ENCODE measurements around the gene CSTF2T. TPM values are rescaled to one million over a fixed set of nuclear protein-coding genes. Genes with fewer than 3 reads are reported as not detected.

Gene CSTF2T
- total RNA-seq, 4 donors from 2014 or later: 11.8 to 15.5 (median 13.9) TPM

DNA sequence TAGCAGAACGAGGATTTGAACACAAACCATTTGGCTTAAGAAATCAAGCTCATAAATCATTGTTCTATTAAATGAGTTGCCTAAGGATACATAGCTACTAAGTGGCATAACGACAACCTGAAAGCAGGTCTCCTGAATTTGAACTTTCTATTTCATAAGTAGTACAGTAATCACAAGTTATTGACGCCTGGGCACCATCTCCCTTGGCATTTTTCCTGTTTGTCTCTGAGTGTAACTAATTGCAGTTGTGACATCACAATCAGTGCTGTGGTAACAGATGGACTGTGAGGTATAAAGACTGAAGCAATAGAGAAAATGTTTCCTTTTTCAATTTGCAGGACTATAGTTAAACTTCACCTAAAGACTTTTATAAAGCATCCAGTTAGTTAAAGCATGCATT lies 6.4 kb upstream of the CSTF2T start:
- intact Hi-C loops (cut with DNase I; ENCODE audit: low total_unique reads): no loop called here
- no peak for DNase-seq (ENCODE audit: low spot score in 2 of 2)
- TF ChIP-seq POLR2A (IDR thresholded peaks at IDR 0.05): no peak
- TF ChIP-seq, protein P1, sequence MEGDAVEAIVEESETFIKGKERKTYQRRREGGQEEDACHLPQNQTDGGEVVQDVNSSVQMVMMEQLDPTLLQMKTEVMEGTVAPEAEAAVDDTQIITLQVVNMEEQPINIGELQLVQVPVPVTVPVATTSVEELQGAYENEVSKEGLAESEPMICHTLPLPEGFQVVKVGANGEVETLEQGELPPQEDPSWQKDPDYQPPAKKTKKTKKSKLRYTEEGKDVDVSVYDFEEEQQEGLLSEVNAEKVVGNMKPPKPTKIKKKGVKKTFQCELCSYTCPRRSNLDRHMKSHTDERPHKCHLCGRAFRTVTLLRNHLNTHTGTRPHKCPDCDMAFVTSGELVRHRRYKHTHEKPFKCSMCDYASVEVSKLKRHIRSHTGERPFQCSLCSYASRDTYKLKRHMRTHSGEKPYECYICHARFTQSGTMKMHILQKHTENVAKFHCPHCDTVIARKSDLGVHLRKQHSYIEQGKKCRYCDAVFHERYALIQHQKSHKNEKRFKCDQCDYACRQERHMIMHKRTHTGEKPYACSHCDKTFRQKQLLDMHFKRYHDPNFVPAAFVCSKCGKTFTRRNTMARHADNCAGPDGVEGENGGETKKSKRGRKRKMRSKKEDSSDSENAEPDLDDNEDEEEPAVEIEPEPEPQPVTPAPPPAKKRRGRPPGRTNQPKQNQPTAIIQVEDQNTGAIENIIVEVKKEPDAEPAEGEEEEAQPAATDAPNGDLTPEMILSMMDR (IDR thresholded peaks at IDR 0.05): no peak
- 45 to 54% methylated on average over 3 of the region's 3 CpGs for WGBS, 2 donors
- no peak overlapping the region for H3K4me3 ChIP-seq (ENCODE audit: low read depth, poor library complexity, severe bottlenecking)

DNA sequence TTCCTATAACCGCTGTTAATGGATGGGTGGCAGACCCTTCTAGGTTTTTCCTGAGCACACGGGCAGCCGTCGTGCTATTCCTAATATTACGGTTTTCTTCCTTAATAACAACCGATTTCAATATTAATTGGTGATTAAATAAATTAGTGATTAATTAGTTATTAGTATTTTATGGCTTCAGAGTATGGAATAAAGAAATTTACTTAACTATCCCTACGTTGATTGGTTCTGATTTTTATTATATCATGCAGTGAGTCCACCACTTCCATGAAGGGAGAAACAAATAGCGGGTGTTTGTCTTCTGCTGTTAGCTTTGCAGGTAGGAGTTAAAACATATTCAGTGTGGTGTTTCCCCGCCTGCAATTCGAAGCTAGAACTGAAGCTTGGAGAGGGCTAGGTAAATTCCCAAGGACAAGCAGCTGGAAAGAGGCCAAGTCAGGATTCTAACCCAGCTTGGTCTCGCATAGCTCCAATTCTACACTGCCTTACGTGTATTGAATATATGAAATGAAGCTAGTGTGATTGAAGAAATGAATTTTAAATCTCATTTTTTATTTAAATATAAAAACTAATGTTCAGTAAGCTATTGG lies 928 bp upstream of the CSTF2T start:
- 17 to 24% methylated on average over 12 of the region's 12 CpGs for WGBS, 2 donors
- TF ChIP-seq POLR2A (IDR thresholded peaks at IDR 0.05): no peak
- TF ChIP-seq, protein P1 (IDR thresholded peaks at IDR 0.05): no peak
- intact Hi-C loops (cut with DNase I; ENCODE audit: low total_unique reads): no loop called here
- peak in 1 of 2 donors; percentile 28 for DNase-seq (ENCODE audit: low spot score in 2 of 2)
- H3K4me3 ChIP-seq (ENCODE audit: low read depth, poor library complexity, severe bottlenecking): no peak overlapping the region

DNA sequence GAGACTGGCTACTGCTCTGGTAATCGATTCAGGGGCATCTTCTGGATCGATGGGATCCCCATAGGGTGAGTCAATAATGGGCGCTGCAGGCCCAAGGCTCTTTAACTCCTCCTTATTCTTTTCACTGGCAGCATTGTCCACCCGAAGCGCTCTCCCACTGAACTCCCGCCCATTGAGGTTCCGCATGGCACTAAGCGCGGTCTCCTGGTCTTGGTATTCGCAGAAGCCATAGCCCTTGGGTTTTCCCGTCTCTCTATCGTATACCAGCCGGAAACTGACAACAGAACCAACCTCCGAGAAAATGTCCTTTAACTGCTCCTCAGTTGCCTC lies 285 bp downstream of the CSTF2T start:
- DNase-seq (ENCODE audit: low spot score in 2 of 2): no peak
- WGBS, 2 donors: 0 to 1% methylated on average over 14 of the region's 14 CpGs
- intact Hi-C loops (cut with DNase I; ENCODE audit: low total_unique reads): no loop called here
- TF ChIP-seq POLR2A (IDR thresholded peaks at IDR 0.05): no peak
- TF ChIP-seq, protein P1 (IDR thresholded peaks at IDR 0.05): no peak
- peak overlapping the region; percentile 68 for H3K4me3 ChIP-seq (ENCODE audit: low read depth, poor library complexity, severe bottlenecking)

DNA sequence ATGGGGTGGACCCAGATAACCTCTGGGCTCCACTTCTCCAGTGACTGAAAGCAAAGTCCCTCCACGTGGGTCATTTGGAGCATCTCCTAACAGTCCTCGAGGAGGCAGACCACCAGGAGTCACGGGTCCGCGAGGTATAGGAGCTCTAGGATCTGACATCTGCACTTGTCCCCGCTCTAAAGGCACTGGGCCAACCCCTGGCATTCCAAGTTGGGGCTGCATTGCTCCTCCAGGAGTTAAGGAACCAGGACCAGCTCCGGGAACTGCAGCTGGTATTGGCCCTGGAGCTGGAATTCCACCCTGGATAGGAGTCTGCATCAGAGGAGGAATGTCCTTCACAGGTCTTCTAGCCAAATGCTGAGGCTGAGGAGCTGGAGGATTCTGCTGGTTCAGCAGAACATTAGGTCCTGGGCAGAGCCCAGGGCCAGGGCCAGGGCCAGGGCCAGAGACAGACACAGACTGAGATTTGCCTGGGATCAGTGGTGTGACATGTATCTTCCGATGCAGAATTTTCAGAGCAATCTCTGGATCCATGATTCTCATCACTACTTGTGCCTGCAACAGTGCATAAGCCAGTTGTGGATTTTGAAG lies 827 bp downstream of the CSTF2T start:
- WGBS, 2 donors: 70 to 80% methylated on average over 8 of the region's 8 CpGs
- TF ChIP-seq, protein P1 (IDR thresholded peaks at IDR 0.05): no peak
- TF ChIP-seq POLR2A (IDR thresholded peaks at IDR 0.05): no peak
- DNase-seq (ENCODE audit: low spot score in 2 of 2): peak in 1 of 2 donors; percentile 30
- intact Hi-C loops (cut with DNase I; ENCODE audit: low total_unique reads): no loop called here
- peak overlapping the region; percentile 68 for H3K4me3 ChIP-seq (ENCODE audit: low read depth, poor library complexity, severe bottlenecking)

DNA sequence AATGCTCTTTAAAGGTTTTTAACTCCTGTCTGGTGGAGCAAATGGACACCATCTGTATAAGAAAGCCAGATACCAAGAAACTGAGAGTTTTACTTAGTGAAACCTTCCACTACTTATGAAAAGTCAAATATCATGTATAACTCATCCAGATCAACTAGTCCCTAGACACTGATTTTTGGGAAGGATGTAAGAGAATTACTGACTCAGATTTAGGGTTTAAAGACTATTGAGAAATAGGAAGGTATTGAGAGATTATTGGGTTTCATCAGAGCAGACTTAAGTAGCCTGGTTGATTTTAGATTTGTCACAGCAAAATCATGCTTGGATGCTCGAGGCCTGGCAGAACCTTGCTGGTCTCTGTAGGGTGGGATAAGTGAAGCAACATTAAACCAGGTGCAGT lies 3.1 kb downstream of the CSTF2T start:
- no peak for TF ChIP-seq POLR2A (IDR thresholded peaks at IDR 0.05)
- no peak for DNase-seq (ENCODE audit: low spot score in 2 of 2)
- no peak overlapping the region for H3K4me3 ChIP-seq (ENCODE audit: low read depth, poor library complexity, severe bottlenecking)
- intact Hi-C loops (cut with DNase I; ENCODE audit: low total_unique reads): no loop called here
- 70 to 72% methylated on average over 1 of the region's 1 CpG for WGBS, 2 donors

DNA sequence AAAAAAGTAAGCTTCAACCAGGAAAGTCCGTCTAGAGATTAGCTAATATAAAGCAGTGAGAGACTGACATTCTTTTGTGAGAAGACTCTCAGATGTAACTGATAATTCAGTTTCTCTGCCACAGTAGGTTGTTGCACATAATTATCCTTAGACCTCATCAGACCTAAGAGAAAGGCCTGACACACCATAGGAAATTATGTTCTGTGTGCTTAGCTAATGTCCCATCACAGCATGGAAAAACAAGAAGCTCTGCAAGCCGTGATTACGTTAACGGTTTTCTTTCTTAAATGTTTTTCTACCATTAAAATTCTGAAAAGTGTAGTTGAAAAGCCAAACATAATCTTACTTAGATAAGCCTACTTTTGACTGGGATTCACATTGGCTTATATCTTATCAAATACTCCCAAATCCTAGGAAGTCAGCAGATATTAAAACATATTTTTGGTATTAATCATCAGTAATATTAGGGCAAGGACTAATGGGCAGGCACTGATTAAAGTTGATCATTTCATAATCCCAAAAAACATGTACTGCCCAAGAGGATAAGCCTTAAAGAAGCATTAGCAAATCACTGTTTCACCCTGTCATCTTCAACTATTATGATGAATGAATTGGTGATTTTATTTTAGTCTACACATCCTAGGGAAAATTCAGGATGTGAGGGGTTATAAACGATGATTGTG lies 5.2 kb downstream of the CSTF2T start:
- intact Hi-C loops (cut with DNase I; ENCODE audit: low total_unique reads): no loop called here
- 74 to 84% methylated on average over 5 of the region's 5 CpGs for WGBS, 2 donors
- TF ChIP-seq, protein P1 (IDR thresholded peaks at IDR 0.05): no peak
- TF ChIP-seq POLR2A (IDR thresholded peaks at IDR 0.05): no peak
- no peak for DNase-seq (ENCODE audit: low spot score in 2 of 2)
- no peak overlapping the region for H3K4me3 ChIP-seq (ENCODE audit: low read depth, poor library complexity, severe bottlenecking)
